GM23338 (cell line): ENCODE measurements around the gene KCNJ6. TPM values are rescaled to one million over a fixed set of nuclear protein-coding genes. Genes with fewer than 3 reads are reported as not detected.

ENCODE experiments used
- ATAC-seq: fragments of 200-7000 bp; cut with Tn5 transposase; 3 replicates; pipeline ENCODE4 v1.9.1; 2020
- DNase-seq: peaks from one replicate; pipeline ENCODE4 v3.0.0-alpha.2; 2015; ENCODE audit warnings: low spot score
- H2AFZ ChIP-seq: fragments of 200-600 bp; sonication (generic); 2 replicates; pipeline ENCODE4 v1.8.0; 2016; ENCODE audit warnings: antibody characterized with exemption, mild to moderate bottlenecking, moderate library complexity
- H3F3A ChIP-seq: fragments of 200-600 bp; sonication (generic); replicated peaks from 2 replicates; pipeline ENCODE4 v1.8.0; 2017; ENCODE audit warnings: antibody characterized with exemption, mixed run types, low read depth
- H3K27ac ChIP-seq: fragments of 200-600 bp; sonication (generic); 2 replicates; pipeline ENCODE4 v1.6.1; 2016; ENCODE audit warnings: low read depth
- H3K27me3 ChIP-seq: fragments of 200-600 bp; sonication (generic); 2 replicates; pipeline ENCODE4 v1.8.0; 2016; ENCODE audit warnings: mild to moderate bottlenecking, mixed run types, moderate library complexity; ENCODE audit not compliant: insufficient read depth
- H3K36me3 ChIP-seq: fragments of 200-600 bp; sonication (generic); 2 replicates; pipeline ENCODE4 v1.8.0; 2016; ENCODE audit warnings: mild to moderate bottlenecking; ENCODE audit not compliant: insufficient read depth
- H3K4me1 ChIP-seq: fragments of 200-600 bp; sonication (generic); 2 replicates; pipeline ENCODE4 v1.8.0; 2016; ENCODE audit warnings: mild to moderate bottlenecking, moderate library complexity; ENCODE audit not compliant: insufficient read depth
- H3K4me2 ChIP-seq: fragments of 200-600 bp; sonication (generic); 2 replicates; pipeline ENCODE4 v1.7.1; 2017; ENCODE audit warnings: mixed run types
- H3K4me3 ChIP-seq: fragments of 200-600 bp; sonication (generic); 2 replicates; pipeline ENCODE4 v1.6.1; 2016; ENCODE audit warnings: mixed run types
- H3K79me2 ChIP-seq: fragments of 200-600 bp; sonication (generic); replicated peaks from 2 replicates; pipeline ENCODE4 v1.8.0; 2017; ENCODE audit warnings: mild to moderate bottlenecking; ENCODE audit not compliant: insufficient read depth
- H3K9me2 ChIP-seq: fragments of 200-600 bp; sonication (generic); 2 replicates; pipeline ENCODE4 v1.8.0; 2017; ENCODE audit not compliant: insufficient read depth
- H4K20me1 ChIP-seq: fragments of 200-600 bp; sonication (generic); replicated peaks from 2 replicates; pipeline ENCODE4 v1.8.0; 2017; ENCODE audit warnings: mild to moderate bottlenecking; ENCODE audit not compliant: insufficient read depth
- H3K27ac Mint-ChIP-seq: 2 replicates; pipeline ENCODE4 v1.8.0; 2020; ENCODE audit warnings: inconsistent platforms, mild to moderate bottlenecking, moderate library complexity, mixed read lengths
- H3K27me3 Mint-ChIP-seq: 3 replicates; pipeline ENCODE4 v1.8.0; 2022; ENCODE audit warnings: low read depth, mild to moderate bottlenecking, moderate library complexity, mixed read lengths, inconsistent platforms; ENCODE audit not compliant: insufficient read depth, poor library complexity
- H3K36me3 Mint-ChIP-seq: 3 replicates; pipeline ENCODE4 v1.8.0; 2021; ENCODE audit warnings: low read depth, mild to moderate bottlenecking, inconsistent platforms, moderate library complexity, mixed read lengths
- H3K4me1 Mint-ChIP-seq: 3 replicates; pipeline ENCODE4 v1.8.0; 2020; ENCODE audit warnings: mild to moderate bottlenecking, inconsistent platforms, mixed read lengths
- H3K4me3 Mint-ChIP-seq: 3 replicates; pipeline ENCODE4 v1.8.0; 2021; ENCODE audit warnings: moderate library complexity, mild to moderate bottlenecking, inconsistent platforms, mixed read lengths
- H3K9me3 Mint-ChIP-seq: 3 replicates; pipeline ENCODE4 v1.8.0; 2020; ENCODE audit warnings: moderate library complexity, mild to moderate bottlenecking, inconsistent platforms, mixed read lengths
- CREB1 ChIP-seq: fragments of 250-450 bp; sonication (Bioruptor Pico); IDR thresholded peaks from 2 replicates; pipeline ENCODE4 v1.5.0; 2020; ENCODE audit warnings: low read depth, mild to moderate bottlenecking, moderate library complexity
- EZH2 ChIP-seq: fragments of 200-600 bp; sonication (generic); IDR thresholded peaks from one replicate; pipeline ENCODE4 v1.8.0; 2017; ENCODE audit warnings: antibody characterized with exemption, mild to moderate bottlenecking, low read depth; ENCODE audit not compliant: unreplicated experiment
- EZH2phosphoT487 ChIP-seq: fragments of 200-600 bp; sonication (generic); IDR thresholded peaks from one replicate; pipeline ENCODE4 v1.8.1; 2018; ENCODE audit warnings: antibody characterized with exemption; ENCODE audit not compliant: unreplicated experiment
- JUNB ChIP-seq: IDR thresholded peaks from one replicate; pipeline ENCODE4 v1.6.1; 2016; ENCODE audit warnings: antibody characterized with exemption; ENCODE audit not compliant: unreplicated experiment
- NANOG ChIP-seq: IDR thresholded peaks from 2 replicates; pipeline ENCODE4 v1.6.1; 2016; ENCODE audit warnings: antibody characterized with exemption, borderline replicate concordance
- POLR2AphosphoS5 ChIP-seq: IDR thresholded peaks from 2 replicates; pipeline ENCODE4 v1.6.1; 2016; ENCODE audit warnings: antibody characterized with exemption, low read depth
- STAT1 ChIP-seq: IDR thresholded peaks from one replicate; pipeline ENCODE4 v1.6.1; 2016; ENCODE audit warnings: antibody characterized with exemption; ENCODE audit not compliant: unreplicated experiment
- ZNF114 ChIP-seq: fragments of 250-450 bp; sonication (Bioruptor Pico); IDR thresholded peaks from 2 replicates; pipeline ENCODE4 v1.5.0; 2020; ENCODE audit warnings: mild to moderate bottlenecking, moderate library complexity
- ZNF331 ChIP-seq: fragments of 250-450 bp; sonication (Bioruptor Pico); IDR thresholded peaks from 2 replicates; pipeline ENCODE4 v1.5.0; 2020; ENCODE audit warnings: low read depth, mild to moderate bottlenecking, moderate library complexity
- polyA plus RNA-seq: library from polyadenylated mRNA; unstranded; fragments of >200 nt; fragmentation: Nextera tagmentation; extraction: Ambion mirVana; gene quantifications from 2 replicates; pipeline ENCODE4 v1.2.1, GENCODE V29; 2016
- total RNA-seq: library from RNA; depleted of rRNA; stranded (reverse); fragments of >200 nt; shearing (Covaris generic); gene quantifications from 2 replicates; pipeline ENCODE4 v1.2.3, GENCODE V29; 2014
- TF ChIP-seq, protein P1 (sequence below): fragments of 250-450 bp; sonication (Bioruptor Pico); IDR thresholded peaks from 2 replicates; pipeline ENCODE4 v1.5.0; 2020; ENCODE audit warnings: mild to moderate bottlenecking, moderate library complexity
- TF ChIP-seq, protein P2 (sequence below): IDR thresholded peaks from 2 replicates; pipeline ENCODE4 v1.6.1; 2016; ENCODE audit warnings: antibody characterized with exemption

The KCNJ6 gene
- total and polyA plus RNA-seq, 2 experiments from 2014 or later: 0.48 to 0.52 TPM

GRCh38 chr21:37670883-37671282 lies 245.4 kb downstream of the KCNJ6 start (continued):
- TF ChIP-seq, protein P1, sequence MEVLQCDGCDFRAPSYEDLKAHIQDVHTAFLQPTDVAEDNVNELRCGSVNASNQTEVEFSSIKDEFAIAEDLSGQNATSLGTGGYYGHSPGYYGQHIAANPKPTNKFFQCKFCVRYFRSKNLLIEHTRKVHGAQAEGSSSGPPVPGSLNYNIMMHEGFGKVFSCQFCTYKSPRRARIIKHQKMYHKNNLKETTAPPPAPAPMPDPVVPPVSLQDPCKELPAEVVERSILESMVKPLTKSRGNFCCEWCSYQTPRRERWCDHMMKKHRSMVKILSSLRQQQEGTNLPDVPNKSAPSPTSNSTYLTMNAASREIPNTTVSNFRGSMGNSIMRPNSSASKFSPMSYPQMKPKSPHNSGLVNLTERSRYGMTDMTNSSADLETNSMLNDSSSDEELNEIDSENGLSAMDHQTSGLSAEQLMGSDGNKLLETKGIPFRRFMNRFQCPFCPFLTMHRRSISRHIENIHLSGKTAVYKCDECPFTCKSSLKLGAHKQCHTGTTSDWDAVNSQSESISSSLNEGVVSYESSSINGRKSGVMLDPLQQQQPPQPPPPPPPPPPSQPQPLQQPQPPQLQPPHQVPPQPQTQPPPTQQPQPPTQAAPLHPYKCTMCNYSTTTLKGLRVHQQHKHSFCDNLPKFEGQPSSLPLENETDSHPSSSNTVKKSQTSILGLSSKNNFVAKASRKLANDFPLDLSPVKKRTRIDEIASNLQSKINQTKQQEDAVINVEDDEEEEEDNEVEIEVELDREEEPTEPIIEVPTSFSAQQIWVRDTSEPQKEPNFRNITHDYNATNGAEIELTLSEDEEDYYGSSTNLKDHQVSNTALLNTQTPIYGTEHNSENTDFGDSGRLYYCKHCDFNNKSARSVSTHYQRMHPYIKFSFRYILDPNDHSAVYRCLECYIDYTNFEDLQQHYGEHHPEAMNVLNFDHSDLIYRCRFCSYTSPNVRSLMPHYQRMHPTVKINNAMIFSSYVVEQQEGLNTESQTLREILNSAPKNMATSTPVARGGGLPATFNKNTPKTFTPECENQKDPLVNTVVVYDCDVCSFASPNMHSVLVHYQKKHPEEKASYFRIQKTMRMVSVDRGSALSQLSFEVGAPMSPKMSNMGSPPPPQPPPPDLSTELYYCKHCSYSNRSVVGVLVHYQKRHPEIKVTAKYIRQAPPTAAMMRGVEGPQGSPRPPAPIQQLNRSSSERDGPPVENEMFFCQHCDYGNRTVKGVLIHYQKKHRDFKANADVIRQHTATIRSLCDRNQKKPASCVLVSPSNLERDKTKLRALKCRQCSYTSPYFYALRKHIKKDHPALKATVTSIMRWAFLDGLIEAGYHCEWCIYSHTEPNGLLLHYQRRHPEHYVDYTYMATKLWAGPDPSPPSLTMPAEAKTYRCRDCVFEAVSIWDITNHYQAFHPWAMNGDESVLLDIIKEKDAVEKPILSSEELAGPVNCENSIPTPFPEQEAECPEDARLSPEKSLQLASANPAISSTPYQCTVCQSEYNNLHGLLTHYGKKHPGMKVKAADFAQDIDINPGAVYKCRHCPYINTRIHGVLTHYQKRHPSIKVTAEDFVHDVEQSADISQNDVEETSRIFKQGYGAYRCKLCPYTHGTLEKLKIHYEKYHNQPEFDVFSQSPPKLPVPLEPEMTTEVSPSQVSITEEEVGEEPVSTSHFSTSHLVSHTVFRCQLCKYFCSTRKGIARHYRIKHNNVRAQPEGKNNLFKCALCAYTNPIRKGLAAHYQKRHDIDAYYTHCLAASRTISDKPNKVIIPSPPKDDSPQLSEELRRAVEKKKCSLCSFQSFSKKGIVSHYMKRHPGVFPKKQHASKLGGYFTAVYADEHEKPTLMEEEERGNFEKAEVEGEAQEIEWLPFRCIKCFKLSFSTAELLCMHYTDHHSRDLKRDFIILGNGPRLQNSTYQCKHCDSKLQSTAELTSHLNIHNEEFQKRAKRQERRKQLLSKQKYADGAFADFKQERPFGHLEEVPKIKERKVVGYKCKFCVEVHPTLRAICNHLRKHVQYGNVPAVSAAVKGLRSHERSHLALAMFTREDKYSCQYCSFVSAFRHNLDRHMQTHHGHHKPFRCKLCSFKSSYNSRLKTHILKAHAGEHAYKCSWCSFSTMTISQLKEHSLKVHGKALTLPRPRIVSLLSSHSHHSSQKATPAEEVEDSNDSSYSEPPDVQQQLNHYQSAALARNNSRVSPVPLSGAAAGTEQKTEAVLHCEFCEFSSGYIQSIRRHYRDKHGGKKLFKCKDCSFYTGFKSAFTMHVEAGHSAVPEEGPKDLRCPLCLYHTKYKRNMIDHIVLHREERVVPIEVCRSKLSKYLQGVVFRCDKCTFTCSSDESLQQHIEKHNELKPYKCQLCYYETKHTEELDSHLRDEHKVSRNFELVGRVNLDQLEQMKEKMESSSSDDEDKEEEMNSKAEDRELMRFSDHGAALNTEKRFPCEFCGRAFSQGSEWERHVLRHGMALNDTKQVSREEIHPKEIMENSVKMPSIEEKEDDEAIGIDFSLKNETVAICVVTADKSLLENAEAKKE (CRISPR knock-in tag): no peak
- TF ChIP-seq EZH2phosphoT487 (no peak), JUNB (no peak), POLR2AphosphoS5 (no peak), EZH2 (no peak)

GRCh38 chr21:37669249-37669648 lies 247.0 kb downstream of the KCNJ6 start:
- ATAC-seq (peak; percentile 22), DNase-seq (no peak)
- H4K20me1 ChIP-seq: no peaks in the 10 kb centered on the region
- peak overlapping the region; percentile 74; the same call in 1 of the 2 replicates for H3K27ac ChIP-seq
- H3K27me3 Mint-ChIP-seq: peaks cover 6% of the 10 kb centered on the region
- peak overlapping the region; percentile 48 for H3K27ac Mint-ChIP-seq
- no peaks in the 10 kb centered on the region for H3K36me3 Mint-ChIP-seq
- H3K79me2 ChIP-seq: no peaks in the 10 kb centered on the region
- H3K4me2 ChIP-seq: peak overlapping the region; percentile 24; the same call in 1 of the 2 replicates
- H3K4me3 ChIP-seq: no peak overlapping the region
- no peaks in the 10 kb centered on the region for H3F3A ChIP-seq
- no peaks in the 10 kb centered on the region for H3K27me3 ChIP-seq
- H3K9me2 ChIP-seq: peaks cover 17% of the 10 kb centered on the region; the same call in 1 of the 2 replicates
- H2AFZ ChIP-seq: no peak overlapping the region
- H3K4me3 Mint-ChIP-seq: peak overlapping the region; percentile 0; the same call in 1 of the 3 replicates
- no peaks in the 10 kb centered on the region; the same call in 2 of the 3 replicates for H3K9me3 Mint-ChIP-seq
- peaks cover 38% of the 10 kb centered on the region for H3K4me1 Mint-ChIP-seq
- peaks cover 21% of the 10 kb centered on the region for H3K4me1 ChIP-seq
- H3K36me3 ChIP-seq: peaks cover 14% of the 10 kb centered on the region
- TF ChIP-seq NANOG (no peak), STAT1 (no peak), ZNF114 (no peak), ZNF331 (no peak), EZH2 (no peak), JUNB (no peak), CREB1 (CRISPR knock-in tag) (no peak)
- TF ChIP-seq, protein P2, sequence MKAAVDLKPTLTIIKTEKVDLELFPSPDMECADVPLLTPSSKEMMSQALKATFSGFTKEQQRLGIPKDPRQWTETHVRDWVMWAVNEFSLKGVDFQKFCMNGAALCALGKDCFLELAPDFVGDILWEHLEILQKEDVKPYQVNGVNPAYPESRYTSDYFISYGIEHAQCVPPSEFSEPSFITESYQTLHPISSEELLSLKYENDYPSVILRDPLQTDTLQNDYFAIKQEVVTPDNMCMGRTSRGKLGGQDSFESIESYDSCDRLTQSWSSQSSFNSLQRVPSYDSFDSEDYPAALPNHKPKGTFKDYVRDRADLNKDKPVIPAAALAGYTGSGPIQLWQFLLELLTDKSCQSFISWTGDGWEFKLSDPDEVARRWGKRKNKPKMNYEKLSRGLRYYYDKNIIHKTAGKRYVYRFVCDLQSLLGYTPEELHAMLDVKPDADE: no peak
